DOHH2 (cell line): ENCODE data around the gene CREG2.

Experiments used
- H3F3A ChIP-seq: fragments of 200-600 bp; sonication (generic), shearing (Covaris generic); 2 replicates; pipeline ENCODE4 v1.6.0; 2016; ENCODE audit warnings: antibody characterized with exemption, mild to moderate bottlenecking; ENCODE audit not compliant: control insufficient read depth, insufficient read depth
- H3K27ac ChIP-seq: fragments of 200-600 bp; sonication (generic); 2 replicates; pipeline ENCODE4 v1.5.1; 2014; ENCODE audit warnings: low read depth, mild to moderate bottlenecking, low read length, moderate library complexity
- H3K27me3 ChIP-seq: fragments of 200-600 bp; sonication (generic); 2 replicates; pipeline ENCODE4 v1.6.1; 2014; ENCODE audit warnings: mild to moderate bottlenecking, low read length, mixed read lengths; ENCODE audit not compliant: control insufficient read depth
- H3K36me3 ChIP-seq: fragments of 200-600 bp; sonication (generic); 2 replicates; pipeline ENCODE4 v1.6.1; 2014; ENCODE audit warnings: mild to moderate bottlenecking, low read length, moderate library complexity, mixed read lengths; ENCODE audit not compliant: control insufficient read depth
- H3K4me1 ChIP-seq: fragments of 200-600 bp; sonication (generic); 2 replicates; pipeline ENCODE4 v1.6.1; 2014; ENCODE audit warnings: mild to moderate bottlenecking, low read length, mixed read lengths; ENCODE audit not compliant: control insufficient read depth
- H3K4me2 ChIP-seq: fragments of 200-600 bp; sonication (generic); 2 replicates; pipeline ENCODE4 v1.6.0; 2014; ENCODE audit warnings: mild to moderate bottlenecking, low read length, moderate library complexity
- H3K4me3 ChIP-seq: fragments of 200-600 bp; sonication (generic); 2 replicates; pipeline ENCODE4 v1.5.1; 2014; ENCODE audit warnings: mild to moderate bottlenecking, low read length, mixed read lengths
- H3K79me2 ChIP-seq: fragments of 200-600 bp; sonication (generic); 2 replicates; pipeline ENCODE4 v1.6.1; 2014; ENCODE audit warnings: mild to moderate bottlenecking, low read length, mixed read lengths; ENCODE audit not compliant: control insufficient read depth
- H3K9me2 ChIP-seq: fragments of 200-600 bp; sonication (generic); replicated peaks from 2 replicates; pipeline ENCODE4 v1.6.1; 2014; ENCODE audit warnings: mild to moderate bottlenecking, low read length, mixed read lengths; ENCODE audit not compliant: control insufficient read depth
- H3K9me3 ChIP-seq: fragments of 200-600 bp; sonication (generic); 2 replicates; pipeline ENCODE4 v1.6.1; 2014; ENCODE audit warnings: antibody characterized with exemption, low read length, mixed read lengths; ENCODE audit not compliant: control insufficient read depth, insufficient read depth
- H4K20me1 ChIP-seq: fragments of 200-600 bp; sonication (generic); 2 replicates; pipeline ENCODE4 v1.6.0; 2014; ENCODE audit warnings: low read depth, mild to moderate bottlenecking, antibody characterized with exemption, low read length, moderate library complexity; ENCODE audit not compliant: control insufficient read depth, insufficient read depth
- CTCF ChIP-seq: fragments of 200-600 bp; sonication (generic); IDR thresholded peaks from one replicate; pipeline ENCODE4 v1.5.1; 2014; ENCODE audit warnings: antibody characterized with exemption, mild to moderate bottlenecking, low read depth, low read length; ENCODE audit not compliant: poor library complexity, severe bottlenecking
- EZH2phosphoT487 ChIP-seq: fragments of 200-600 bp; sonication (generic); IDR thresholded peaks from 2 replicates; pipeline ENCODE4 v1.6.1; 2017; ENCODE audit warnings: borderline replicate concordance, mild to moderate bottlenecking, antibody characterized with exemption, low read length, moderate library complexity, mixed read lengths

Gene CREG2

GRCh38 chr2:101339266-101339880 lies 47.9 kb downstream of the CREG2 start:
- H4K20me1 ChIP-seq: no peaks in the 10 kb centered on the region
- H3K9me2 ChIP-seq: no peaks in the 10 kb centered on the region
- H3K9me3 ChIP-seq: no peaks in the 10 kb centered on the region
- no peak overlapping the region for H3K4me2 ChIP-seq
- H3K4me3 ChIP-seq: no peak overlapping the region
- no peaks in the 10 kb centered on the region for H3K79me2 ChIP-seq
- no peak overlapping the region for H3K27ac ChIP-seq
- TF ChIP-seq CTCF (no peak), EZH2phosphoT487 (no peak)
- H3K27me3 ChIP-seq: no peaks in the 10 kb centered on the region; the same call in 1 of the 2 replicates
- H3F3A ChIP-seq: no peaks in the 10 kb centered on the region
- H3K4me1 ChIP-seq: peaks cover 6% of the 10 kb centered on the region; the same call in 1 of the 2 replicates
- H3K36me3 ChIP-seq: no peaks in the 10 kb centered on the region

GRCh38 chr2:101337877-101338276 lies 49.4 kb downstream of the CREG2 start:
- no peaks in the 10 kb centered on the region for H3F3A ChIP-seq
- peaks cover 6% of the 10 kb centered on the region; the same call in 1 of the 2 replicates for H3K4me1 ChIP-seq
- H3K4me2 ChIP-seq: no peak overlapping the region
- no peaks in the 10 kb centered on the region for H3K9me2 ChIP-seq
- TF ChIP-seq CTCF: no peak
- no peak for TF ChIP-seq EZH2phosphoT487
- H4K20me1 ChIP-seq: no peaks in the 10 kb centered on the region
- no peak overlapping the region for H3K4me3 ChIP-seq
- no peaks in the 10 kb centered on the region for H3K79me2 ChIP-seq
- no peaks in the 10 kb centered on the region for H3K9me3 ChIP-seq
- no peaks in the 10 kb centered on the region; the same call in 1 of the 2 replicates for H3K27me3 ChIP-seq
- no peak overlapping the region for H3K27ac ChIP-seq
- H3K36me3 ChIP-seq: no peaks in the 10 kb centered on the region

- Histone ChIP-seq H4K20me1 (no peaks in the 10 kb centered on the region), H3K79me2 (no peaks in the 10 kb centered on the region), H3K4me3 (no peak overlapping the region), H3K36me3 (no peaks in the 10 kb centered on the region), H3K27me3 (no peaks in the 10 kb centered on the region; the same call in 1 of the 2 replicates), H3K9me2 (no peaks in the 10 kb centered on the region), H3F3A (0 out of 2 replicates have a peak, but pooled peaks cover 3% of the 10 kb centered on the region), H3K9me3 (no peaks in the 10 kb centered on the region), H3K4me1 (peaks cover 12% of the 10 kb centered on the region), H3K27ac (no peak overlapping the region), H3K4me2 (no peak overlapping the region)
- TF ChIP-seq CTCF (no peak), EZH2phosphoT487 (no peak)
Observed at GRCh38 chr2:101332885-101333766, 54.2 kb downstream of the CREG2 start.
